Erythroblast (primary cell): ENCODE data around the gene BAIAP2.

Source experiments
- DNase-seq, 2 experiments: peaks; one replicate each; lab custom pipeline; 2025; lab: John Stamatoyannopoulos, UW
- GATA1 ChIP-seq: IDR thresholded peaks from 2 replicates; pipeline ENCODE4 v1.6.1; 2011; ENCODE audit warnings: low read depth, mild to moderate bottlenecking, control low read depth, low read length, moderate library complexity
- POLR2A ChIP-seq: IDR thresholded peaks from 2 replicates; pipeline ENCODE4 v1.6.1; 2011; ENCODE audit warnings: mild to moderate bottlenecking, low read length

BAIAP2 gene

GRCh38 chr17:81159611-81160265 lies 124.8 kb downstream of the BAIAP2 start:
- no peak for DNase-seq
- TF ChIP-seq GATA1 (no peak), POLR2A (no peak)

GRCh38 chr17:81160306-81160705 lies 125.4 kb downstream of the BAIAP2 start:
- TF ChIP-seq GATA1, result no peak
- no peak for TF ChIP-seq POLR2A
- DNase-seq, result no peak

- no peak for DNase-seq
- no peak for TF ChIP-seq GATA1
- no peak for TF ChIP-seq POLR2A
Observed at GRCh38 chr17:81160747-81161453, 125.9 kb downstream of the BAIAP2 start.

- no peak for DNase-seq
- TF ChIP-seq GATA1 (no peak), POLR2A (no peak)
Observed at GRCh38 chr17:81161536-81161935, 126.6 kb downstream of the BAIAP2 start.

- TF ChIP-seq GATA1 (no peak), POLR2A (no peak)
- no peak for DNase-seq
Observed at GRCh38 chr17:81161972-81162371, 127.0 kb downstream of the BAIAP2 start.

GRCh38 chr17:81162491-81162890 lies 127.5 kb downstream of the BAIAP2 start:
- DNase-seq, result no peak
- TF ChIP-seq GATA1, result no peak
- TF ChIP-seq POLR2A, result no peak

- no peak for DNase-seq
- TF ChIP-seq GATA1 (no peak), POLR2A (no peak)
Observed at GRCh38 chr17:81163051-81163695, 128.2 kb downstream of the BAIAP2 start.

- no peak for DNase-seq
- TF ChIP-seq POLR2A (no peak), GATA1 (no peak)
Observed at GRCh38 chr17:81163703-81164370, 128.9 kb downstream of the BAIAP2 start.

- no peak for TF ChIP-seq GATA1
- TF ChIP-seq POLR2A, result no peak
- no peak for DNase-seq
Observed at GRCh38 chr17:81164371-81165245, 129.7 kb downstream of the BAIAP2 start.

- TF ChIP-seq GATA1 (no peak), POLR2A (no peak)
- DNase-seq, result no peak
Observed at GRCh38 chr17:81165246-81166032, 130.5 kb downstream of the BAIAP2 start, which contains the start of gene PVALEF. PVALEF (plus strand) TSS chr17:81165507; CDS start chr17:81181227, 15,720 bp downstream.

GRCh38 chr17:81166033-81166492 lies 131.1 kb downstream of the BAIAP2 start, which contains the start of gene AATK:
AATK (minus strand) TSS chr17:81166221; CDS start chr17:81165992, 229 bp downstream.
- DNase-seq, result no peak
- TF ChIP-seq POLR2A (no peak), GATA1 (no peak)
